Measurements from ENCODE around the gene HID1. TPM values are rescaled to one million over a fixed set of nuclear protein-coding genes. Genes with fewer than 3 reads are reported as not detected.
"Not testable (repeated sequence)": the region's sequence is repeated elsewhere in the genome, so short reads cannot be mapped to it uniquely, and the experiment has no call there.

HID1 gene
- total RNA-seq, 2 experiments from 2014 or later: 2.3 to 2.6 TPM

- ChIA-PET CTCF (interaction anchor here (1.0 to 1.9 kb wide), 3 partner anchors 9 to 22 kb away, joined by 3 to 7 read pairs (median 5); no protein-coding TSS in a partner anchor), POLR2A (no interaction called here)
- H3K36me3 Mint-ChIP-seq: no peaks in the 10 kb centered on the region
- H3K9me3 Mint-ChIP-seq: no peaks in the 10 kb centered on the region
- DNase-seq: no peak
- peaks cover 11% of the 10 kb centered on the region for H3K4me1 Mint-ChIP-seq (ENCODE audit: low read depth)
- H3K4me3 Mint-ChIP-seq: no peak overlapping the region
- peaks cover 3% of the 10 kb centered on the region for H3K27me3 Mint-ChIP-seq
- no peak overlapping the region for H3K27ac Mint-ChIP-seq
- intact Hi-C loops (cut with micrococcal nuclease): no loop called here
These were observed 7.0 kb upstream of the HID1 start for GRCh38 chr17:74979408-74980146.

DNA sequence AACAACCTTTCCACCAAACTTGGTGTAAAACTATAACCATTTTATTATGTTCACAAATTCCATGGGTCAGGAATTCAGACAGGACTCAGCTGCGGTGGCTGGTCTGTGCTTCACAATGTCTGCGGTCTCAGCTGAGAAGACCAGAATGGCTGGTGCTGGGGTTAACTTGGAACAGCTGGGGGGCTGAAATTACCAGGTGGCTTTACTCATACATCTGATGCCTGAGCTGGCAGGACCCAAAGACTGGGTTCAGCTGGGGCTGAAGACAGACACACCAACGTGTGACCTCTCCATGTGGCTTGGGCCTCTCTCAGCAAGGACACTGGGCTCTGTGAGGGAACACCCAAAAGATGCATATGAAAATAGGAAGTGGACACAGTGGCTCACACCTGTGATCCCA lies 5.7 kb upstream of the HID1 start:
- Mint-ChIP-seq H3K9me3 (no peaks in the 10 kb centered on the region), H3K4me3 (no peak overlapping the region), H3K4me1 (ENCODE audit: low read depth) (peaks cover 11% of the 10 kb centered on the region), H3K27ac (no peak overlapping the region), H3K36me3 (no peaks in the 10 kb centered on the region), H3K27me3 (peaks cover 4% of the 10 kb centered on the region)
- ChIA-PET POLR2A (no interaction called here), CTCF (interaction anchor here (1.1 to 3.0 kb wide), 3 partner anchors 17 to 34 kb away, joined by 3 to 12 read pairs (median 5); partner anchors contain the start of gene MRPL58)
- intact Hi-C loops (cut with micrococcal nuclease): no loop called here
- no peak for DNase-seq

DNA sequence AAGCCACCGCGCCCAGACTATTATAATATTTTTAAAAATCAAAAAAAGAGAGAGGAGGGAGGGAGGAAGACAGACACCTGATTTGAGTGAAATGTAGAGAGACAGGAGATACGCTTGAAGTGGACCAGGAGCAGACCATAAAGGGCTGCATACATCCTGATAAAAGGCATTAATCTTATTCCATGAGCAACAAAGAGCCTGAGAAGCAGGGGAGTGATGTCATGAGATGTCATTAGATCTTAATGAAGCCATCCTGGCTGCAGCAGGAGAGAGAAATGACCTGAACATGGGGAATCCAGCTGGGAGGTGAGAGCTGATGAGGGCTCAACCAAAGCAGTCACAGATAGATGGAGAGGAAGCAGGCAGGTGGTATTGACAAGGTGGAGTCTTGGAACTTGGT lies 5.2 kb upstream of the HID1 start:
- Mint-ChIP-seq H3K9me3 (no peaks in the 10 kb centered on the region), H3K4me3 (no peak overlapping the region), H3K36me3 (no peaks in the 10 kb centered on the region), H3K4me1 (ENCODE audit: low read depth) (peaks cover 15% of the 10 kb centered on the region), H3K27ac (no peak overlapping the region), H3K27me3 (peaks cover 9% of the 10 kb centered on the region)
- CTCF ChIA-PET: interaction anchor here (1.1 to 3.0 kb wide), 2 partner anchors 16 to 34 kb away, joined by 3 to 12 read pairs; partner anchors contain the start of gene MRPL58
- intact Hi-C loops (cut with micrococcal nuclease): no loop called here
- POLR2A ChIA-PET: no interaction called here
- DNase-seq: no peak

DNA sequence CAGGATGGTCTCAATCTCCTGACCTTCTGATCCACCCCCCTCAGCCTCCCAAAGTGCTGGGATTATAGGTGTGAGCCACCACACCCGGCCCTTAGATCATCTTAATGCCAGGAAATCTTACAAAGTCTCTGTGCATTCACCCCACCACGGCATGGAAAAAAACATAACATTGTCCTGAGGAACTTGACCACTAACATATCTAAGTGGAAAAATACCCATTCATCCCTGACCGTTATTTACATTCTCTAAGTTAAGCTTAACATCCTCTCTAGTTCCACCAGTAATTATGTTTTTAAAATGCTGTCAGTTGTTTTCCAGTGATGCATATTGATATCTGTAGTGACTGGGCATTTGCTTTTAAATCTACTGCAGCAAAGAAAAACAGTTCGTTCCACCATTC lies 3.4 kb upstream of the HID1 start:
- CTCF ChIA-PET: interaction anchor here (3.0 kb wide), 1 partner anchor 15 kb away, joined by 12 read pairs; no protein-coding TSS in a partner anchor
- Mint-ChIP-seq H3K9me3 (no peaks in the 10 kb centered on the region), H3K27ac (no peak overlapping the region), H3K27me3 (peaks cover 10% of the 10 kb centered on the region), H3K4me1 (ENCODE audit: low read depth) (peaks cover 6% of the 10 kb centered on the region), H3K36me3 (no peaks in the 10 kb centered on the region), H3K4me3 (no peak overlapping the region)
- intact Hi-C loops (cut with micrococcal nuclease): no loop called here
- no peak for DNase-seq
- POLR2A ChIA-PET: no interaction called here

- DNase-seq: no peak
- ChIA-PET POLR2A (interaction anchor here (1.0 to 1.2 kb wide), 2 partner anchors 9 to 100 kb away, joined by 3 read pairs; partner anchors contain the start of gene FDXR), CTCF (interaction anchor here (1.4 to 5.5 kb wide), 7 partner anchors 10 to 228 kb away, joined by 3 to 69 read pairs (median 6); partner anchors contain the start of genes CDR2L, MRPL58 and NT5C)
- no peaks in the 10 kb centered on the region for H3K9me3 Mint-ChIP-seq
- H3K4me3 Mint-ChIP-seq: peak overlapping the region; percentile 73
- H3K27ac Mint-ChIP-seq: no peak overlapping the region
- intact Hi-C loops (cut with micrococcal nuclease): no loop called here
- H3K36me3 Mint-ChIP-seq: no peaks in the 10 kb centered on the region
- peaks cover 5% of the 10 kb centered on the region for H3K4me1 Mint-ChIP-seq (ENCODE audit: low read depth)
- peaks cover 10% of the 10 kb centered on the region for H3K27me3 Mint-ChIP-seq
These were observed 392 bp upstream of the HID1 start for GRCh38 chr17:74972973-74973328.

- Mint-ChIP-seq H3K4me1 (ENCODE audit: low read depth) (peaks cover 5% of the 10 kb centered on the region), H3K27me3 (peaks cover 10% of the 10 kb centered on the region), H3K4me3 (peak overlapping the region; percentile 53), H3K27ac (no peak overlapping the region), H3K36me3 (no peaks in the 10 kb centered on the region), H3K9me3 (no peaks in the 10 kb centered on the region)
- CTCF ChIA-PET: interaction anchor here (1.0 to 5.5 kb wide), 6 partner anchors 10 to 142 kb away, joined by 4 to 69 read pairs (median 6); partner anchors contain the start of genes CDR2L and MRPL58
- POLR2A ChIA-PET: interaction anchor here (0.5 to 1.4 kb wide), 2 partner anchors 10 to 200 kb away, joined by 3 read pairs; no protein-coding TSS in a partner anchor
- DNase-seq: no peak
- intact Hi-C loops (cut with micrococcal nuclease): no loop called here
These were observed 785 bp downstream of the HID1 start for GRCh38 chr17:74971842-74972106.

DNA sequence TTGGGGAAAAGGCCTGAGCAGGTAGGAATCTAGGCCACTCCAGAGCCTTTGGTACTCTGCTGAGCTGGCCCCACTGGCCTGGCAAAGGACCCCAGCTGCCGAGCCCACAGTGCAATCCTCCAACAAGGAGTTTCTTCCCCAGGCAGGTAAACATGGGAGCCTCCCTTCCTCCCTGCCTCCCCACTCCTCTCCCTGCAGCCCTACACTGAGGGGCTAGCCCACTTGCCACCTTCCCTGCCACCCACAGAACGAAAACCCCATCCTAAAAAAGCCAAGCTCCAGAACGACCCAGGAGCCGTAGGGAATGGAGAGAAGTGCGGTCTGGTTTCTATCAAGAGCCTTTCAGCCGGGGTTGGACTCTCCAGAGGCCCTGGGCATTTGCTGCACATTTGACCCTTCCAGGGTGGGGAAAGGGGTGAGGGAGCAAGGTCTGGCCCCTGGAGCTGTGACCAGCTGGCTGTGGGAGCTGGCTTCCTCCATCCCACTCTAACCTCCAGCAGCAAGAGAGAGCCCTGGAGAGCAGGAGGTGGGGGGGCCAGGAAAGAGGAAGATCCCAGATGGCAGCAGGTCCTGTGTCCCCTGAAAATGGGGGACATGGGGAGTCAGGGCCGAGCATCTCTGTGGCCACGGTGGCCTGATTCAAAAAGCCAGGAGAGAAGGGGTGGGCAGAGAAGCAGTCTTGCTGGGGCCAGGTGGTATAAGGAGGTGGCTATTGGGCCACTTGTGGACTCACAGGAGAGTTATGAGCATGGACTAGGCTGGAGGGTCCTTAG lies 1.3 kb downstream of the HID1 start:
- H3K4me3 Mint-ChIP-seq: peak overlapping the region; percentile 53
- intact Hi-C loops (cut with micrococcal nuclease): no loop called here
- peaks cover 5% of the 10 kb centered on the region for H3K4me1 Mint-ChIP-seq (ENCODE audit: low read depth)
- ChIA-PET POLR2A (interaction anchor here (1.4 kb wide), 1 partner anchor 9 kb away, joined by 3 read pairs; no protein-coding TSS in a partner anchor), CTCF (interaction anchor here (0.7 to 5.5 kb wide), 5 partner anchors 10 to 142 kb away, joined by 3 to 69 read pairs (median 5); partner anchors contain the start of genes CDR2L and MRPL58)
- no peaks in the 10 kb centered on the region for H3K36me3 Mint-ChIP-seq
- peaks cover 10% of the 10 kb centered on the region for H3K27me3 Mint-ChIP-seq
- no peak for DNase-seq
- H3K27ac Mint-ChIP-seq: no peak overlapping the region
- H3K9me3 Mint-ChIP-seq: no peaks in the 10 kb centered on the region

GRCh38 chr17:74970395-74970794 lies 2.2 kb downstream of the HID1 start:
- ChIA-PET POLR2A (no interaction called here), CTCF (interaction anchor here (2.9 to 5.5 kb wide), 2 partner anchors 9 to 42 kb away, joined by 15 to 69 read pairs; partner anchors contain the start of gene MRPL58)
- DNase-seq: no peak
- Mint-ChIP-seq H3K4me1 (ENCODE audit: low read depth) (peaks cover 5% of the 10 kb centered on the region), H3K9me3 (no peaks in the 10 kb centered on the region), H3K27me3 (peaks cover 10% of the 10 kb centered on the region), H3K4me3 (no peak overlapping the region), H3K27ac (no peak overlapping the region), H3K36me3 (no peaks in the 10 kb centered on the region)
- intact Hi-C loops (cut with micrococcal nuclease): no loop called here

GRCh38 chr17:74969501-74969900 lies 3.1 kb downstream of the HID1 start:
- H3K4me3 Mint-ChIP-seq; H3K27ac Mint-ChIP-seq; DNase-seq; H3K27me3 Mint-ChIP-seq; H3K36me3 Mint-ChIP-seq; H3K4me1 Mint-ChIP-seq (ENCODE audit: low read depth); H3K9me3 Mint-ChIP-seq; intact Hi-C loops (cut with micrococcal nuclease); POLR2A ChIA-PET: not testable (repeated sequence)
- CTCF ChIA-PET: interaction anchor here (0.9 to 1.2 kb wide), 2 partner anchors 12 to 43 kb away, joined by 3 to 4 read pairs; partner anchors contain the start of gene MRPL58

DNA sequence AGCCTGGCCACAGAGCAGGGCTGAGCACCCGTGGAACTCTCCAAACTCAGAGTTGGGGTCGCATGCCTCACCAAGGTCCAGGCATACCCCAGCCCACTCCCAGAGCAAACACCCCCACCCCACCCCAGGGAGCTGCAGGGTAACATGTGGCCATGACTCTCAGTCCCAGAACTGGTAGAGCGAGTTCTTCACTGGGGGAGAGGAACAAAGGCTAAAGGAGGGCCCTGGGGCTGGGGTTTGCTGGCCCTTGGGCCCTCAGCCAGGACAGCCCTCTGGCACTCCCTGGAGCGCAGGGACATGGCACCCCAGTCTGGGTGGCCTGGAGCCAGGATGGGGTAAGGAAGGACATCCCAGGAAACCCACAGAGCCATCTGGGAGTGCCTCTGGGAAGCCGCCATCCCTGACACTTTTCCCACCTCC lies 4.2 kb downstream of the HID1 start:
- no peaks in the 10 kb centered on the region for H3K9me3 Mint-ChIP-seq
- POLR2A ChIA-PET: no interaction called here
- no peak overlapping the region for H3K4me3 Mint-ChIP-seq
- intact Hi-C loops (cut with micrococcal nuclease): no loop called here
- H3K36me3 Mint-ChIP-seq: no peaks in the 10 kb centered on the region
- H3K27ac Mint-ChIP-seq: no peak overlapping the region
- peaks cover 6% of the 10 kb centered on the region for H3K27me3 Mint-ChIP-seq
- CTCF ChIA-PET: interaction anchor here (1.2 to 1.3 kb wide), 2 partner anchors 11 to 233 kb away, joined by 3 to 4 read pairs; no protein-coding TSS in a partner anchor
- DNase-seq: no peak
- peaks cover 5% of the 10 kb centered on the region for H3K4me1 Mint-ChIP-seq (ENCODE audit: low read depth)

DNA sequence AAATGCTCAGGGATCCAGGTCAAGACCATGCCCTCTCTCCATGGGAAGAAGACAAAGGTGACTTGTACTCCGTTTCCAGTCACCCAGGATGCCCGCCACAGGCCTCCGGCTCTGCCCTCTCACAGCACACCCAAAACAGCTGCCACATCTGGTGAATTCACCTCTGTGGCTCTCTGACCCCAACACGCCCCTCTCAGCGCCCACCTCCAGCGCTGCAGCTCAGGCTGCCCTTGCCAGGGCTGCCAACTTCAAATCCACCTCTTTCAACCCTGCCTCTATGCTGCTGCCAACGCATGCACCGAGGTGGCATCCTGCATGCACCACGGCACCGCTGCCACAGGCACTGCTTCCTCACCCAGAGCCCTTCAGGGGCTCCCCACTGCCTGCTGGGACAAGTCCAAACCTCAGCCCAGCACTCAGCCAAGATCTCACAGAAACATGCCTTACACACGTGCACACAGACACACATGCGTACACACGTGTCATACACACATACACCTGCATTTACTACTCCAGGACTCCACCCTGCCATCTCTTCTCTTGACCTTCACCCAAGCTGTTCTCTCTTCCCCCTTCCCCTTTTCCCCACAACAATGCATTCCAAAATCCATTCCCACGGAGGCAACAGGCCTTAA lies 7.5 kb downstream of the HID1 start:
- no peak for DNase-seq
- Mint-ChIP-seq H3K36me3 (no peaks in the 10 kb centered on the region), H3K4me3 (no peak overlapping the region), H3K27me3 (no peaks in the 10 kb centered on the region), H3K9me3 (no peaks in the 10 kb centered on the region), H3K4me1 (ENCODE audit: low read depth) (peaks cover 6% of the 10 kb centered on the region), H3K27ac (no peak overlapping the region)
- ChIA-PET POLR2A (no interaction called here), CTCF (no interaction called here)
- intact Hi-C loops (cut with micrococcal nuclease): loop anchor here (5.0 kb wide), 2 partner anchors 47 to 217 kb away; partner anchors contain the start of genes MRPL58 and SUMO2

Measured in activated CD4-positive, alpha-beta memory T cell treated with anti-CD3 and anti-CD28 coated beads for 36 hours (primary cell).